NCI-H128 (cell line): ENCODE results near the gene MYLK2.
A peak's percentile ranks its signal among the peaks of the same experiment; 100 is the strongest.

Experiments
- DNase-seq: peaks from one replicate; lab custom pipeline; 2025; ENCODE audit not compliant: unreplicated experiment; lab: John Stamatoyannopoulos, UW

Gene MYLK2

DNA sequence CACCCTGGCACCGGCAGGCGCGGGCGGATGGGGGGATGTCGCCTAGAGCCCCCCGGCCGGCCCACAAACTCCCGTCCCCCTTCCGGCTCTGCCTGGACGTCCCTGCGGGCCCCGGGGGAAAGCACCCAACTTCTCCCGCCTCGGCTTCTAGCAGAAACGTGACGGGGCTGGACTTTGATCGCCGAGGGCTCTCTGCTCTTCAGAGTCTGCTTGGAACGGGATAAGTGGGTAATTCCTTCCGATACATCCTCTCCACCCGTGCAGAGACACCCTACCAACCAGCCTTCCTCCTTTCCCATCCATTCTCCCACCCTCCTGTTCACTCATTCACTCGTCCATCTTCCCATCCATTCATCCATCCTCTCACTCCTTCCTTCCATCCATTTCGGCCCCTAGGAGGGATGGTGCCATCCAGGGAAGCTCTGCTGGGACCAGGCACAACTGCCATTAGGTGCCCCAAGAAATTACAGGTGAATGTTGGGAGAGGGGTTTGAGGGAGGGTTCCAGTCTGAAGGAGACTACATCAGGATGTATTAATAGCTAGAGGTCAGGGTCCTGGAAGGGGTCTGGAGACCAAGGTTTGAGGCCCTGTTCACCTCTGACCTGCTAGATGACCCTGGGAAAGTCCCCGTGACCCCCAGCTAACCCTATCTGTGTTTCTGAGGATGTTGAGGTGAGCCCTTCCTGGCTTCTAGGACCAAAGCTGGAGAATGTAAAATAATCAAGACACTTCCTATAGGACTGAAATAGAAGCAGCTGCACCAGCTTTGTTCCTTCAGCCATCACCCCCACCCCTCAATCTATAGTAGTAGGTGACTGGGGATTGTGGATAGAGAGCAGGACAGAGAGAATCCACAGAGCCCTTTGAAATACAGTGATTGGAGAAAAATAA, 51.8 kb downstream of the MYLK2 start:
- no peak for DNase-seq

- no peak for DNase-seq
These were observed 52.4 kb downstream of the MYLK2 start for GRCh38 chr20:31871618-31871954.

GRCh38 chr20:31872406-31872805, 53.2 kb downstream of the MYLK2 start:
- DNase-seq, result no peak

GRCh38 chr20:31875671-31876070, 56.5 kb downstream of the MYLK2 start:
- DNase-seq, result no peak

- no peak for DNase-seq
These were observed 58.5 kb downstream of the MYLK2 start for GRCh38 chr20:31877684-31878083.

GRCh38 chr20:31879143-31879987, 60.2 kb downstream of the MYLK2 start:
- DNase-seq, result peak; percentile 84

GRCh38 chr20:31881945-31882344, 62.8 kb downstream of the MYLK2 start:
- no peak for DNase-seq

DNA sequence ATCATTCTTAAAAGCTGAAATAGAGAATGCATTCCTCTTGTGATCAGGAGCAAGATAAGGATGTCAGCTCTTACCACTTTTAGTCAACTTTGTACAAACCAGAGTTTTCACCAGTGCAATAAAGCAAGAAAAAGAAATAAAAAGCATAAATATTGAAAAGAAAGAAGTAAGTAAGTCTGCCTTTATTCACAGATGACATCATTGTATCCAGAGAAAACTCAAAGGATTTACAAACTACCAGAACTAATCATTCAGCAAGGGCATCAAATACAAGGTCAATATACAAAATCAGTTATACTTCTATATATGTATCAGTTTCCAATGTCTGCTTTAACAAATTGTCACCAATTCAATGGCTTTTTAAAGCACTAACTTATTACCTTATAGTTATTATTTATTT, 64.7 kb downstream of the MYLK2 start:
- no peak for DNase-seq
